GM10266 (cell line): Measurements from ENCODE around the gene HSF2.

Experiments
- DNase-seq: peaks from one replicate; pipeline ENCODE4 v3.0.0; 2012; ENCODE audit errors: extremely low spot score
- TF ChIP-seq, protein P1 (sequence below): IDR thresholded peaks from 2 replicates; pipeline ENCODE4 v1.5.1; 2012; ENCODE audit warnings: mild to moderate bottlenecking, low read depth; ENCODE audit not compliant: control insufficient read depth, insufficient read depth; ENCODE audit errors: missing control alignments

HSF2 gene

DNA sequence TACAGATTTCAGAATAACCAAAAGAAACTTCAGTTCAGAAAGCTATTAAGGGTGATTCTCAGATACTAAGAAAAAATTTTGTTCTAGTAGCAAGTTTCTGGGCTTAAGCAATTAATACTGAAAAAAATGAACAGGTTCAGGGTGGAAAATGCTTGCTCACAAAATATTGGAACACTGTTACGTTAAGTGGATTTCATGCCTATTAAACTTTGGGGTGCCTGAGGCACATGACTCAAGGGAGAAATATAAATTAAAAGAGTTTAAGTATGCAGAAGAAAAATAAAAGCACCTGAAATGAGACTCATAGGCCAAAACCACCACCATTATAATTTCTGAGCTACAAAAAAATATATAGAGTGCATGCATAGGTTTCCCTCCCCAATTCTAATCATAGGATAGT lies 32.3 kb upstream of the HSF2 start:
- TF ChIP-seq, protein P1, sequence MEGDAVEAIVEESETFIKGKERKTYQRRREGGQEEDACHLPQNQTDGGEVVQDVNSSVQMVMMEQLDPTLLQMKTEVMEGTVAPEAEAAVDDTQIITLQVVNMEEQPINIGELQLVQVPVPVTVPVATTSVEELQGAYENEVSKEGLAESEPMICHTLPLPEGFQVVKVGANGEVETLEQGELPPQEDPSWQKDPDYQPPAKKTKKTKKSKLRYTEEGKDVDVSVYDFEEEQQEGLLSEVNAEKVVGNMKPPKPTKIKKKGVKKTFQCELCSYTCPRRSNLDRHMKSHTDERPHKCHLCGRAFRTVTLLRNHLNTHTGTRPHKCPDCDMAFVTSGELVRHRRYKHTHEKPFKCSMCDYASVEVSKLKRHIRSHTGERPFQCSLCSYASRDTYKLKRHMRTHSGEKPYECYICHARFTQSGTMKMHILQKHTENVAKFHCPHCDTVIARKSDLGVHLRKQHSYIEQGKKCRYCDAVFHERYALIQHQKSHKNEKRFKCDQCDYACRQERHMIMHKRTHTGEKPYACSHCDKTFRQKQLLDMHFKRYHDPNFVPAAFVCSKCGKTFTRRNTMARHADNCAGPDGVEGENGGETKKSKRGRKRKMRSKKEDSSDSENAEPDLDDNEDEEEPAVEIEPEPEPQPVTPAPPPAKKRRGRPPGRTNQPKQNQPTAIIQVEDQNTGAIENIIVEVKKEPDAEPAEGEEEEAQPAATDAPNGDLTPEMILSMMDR, result no peak
- no peak for DNase-seq

DNA sequence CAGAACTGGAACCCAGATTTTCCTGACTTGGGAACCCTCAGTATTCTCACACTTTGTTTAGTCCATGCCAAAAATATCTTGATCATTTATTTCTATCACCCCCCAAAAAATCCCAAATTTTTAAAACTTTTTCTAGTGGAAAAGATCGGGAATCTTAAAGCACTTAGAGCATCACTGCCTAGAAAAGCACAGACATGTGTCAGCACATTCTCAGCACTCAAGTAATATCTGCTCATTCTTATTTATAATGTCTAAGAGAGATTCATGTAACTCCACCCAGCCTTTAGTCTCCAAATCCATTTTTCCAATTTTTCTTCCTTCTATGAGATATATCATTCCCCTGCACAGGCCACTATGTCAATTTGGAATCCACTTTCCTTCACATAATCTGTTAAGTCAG lies 29.9 kb upstream of the HSF2 start:
- DNase-seq, result no peak
- TF ChIP-seq, protein P1, result no peak

GRCh38 chr6:122372647-122373046 lies 26.8 kb upstream of the HSF2 start:
- DNase-seq, result no peak
- TF ChIP-seq, protein P1, result no peak

DNA sequence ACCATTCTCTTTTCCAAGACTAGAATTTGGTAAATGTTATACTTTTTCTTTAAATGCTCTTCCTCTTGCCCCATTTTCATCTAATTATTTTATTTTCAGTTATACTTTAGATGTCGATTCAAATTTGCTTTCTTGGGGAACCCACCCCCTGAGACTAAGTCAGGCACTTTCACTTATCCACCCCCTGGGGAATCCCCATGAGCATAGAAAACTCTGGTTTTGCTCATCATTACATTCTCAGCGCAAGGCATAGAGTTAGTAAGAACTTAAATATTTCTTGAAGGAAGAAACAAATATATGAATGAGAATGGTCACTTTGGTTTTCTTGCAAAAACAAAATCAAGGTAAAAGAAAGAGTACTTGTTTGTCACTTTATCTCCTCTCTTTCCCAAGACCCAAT lies 25.1 kb upstream of the HSF2 start:
- TF ChIP-seq, protein P1, result no peak
- no peak for DNase-seq

- TF ChIP-seq, protein P1, result no peak
- DNase-seq, result no peak
These were observed 23.2 kb upstream of the HSF2 start for GRCh38 chr6:122376246-122376645.

DNA sequence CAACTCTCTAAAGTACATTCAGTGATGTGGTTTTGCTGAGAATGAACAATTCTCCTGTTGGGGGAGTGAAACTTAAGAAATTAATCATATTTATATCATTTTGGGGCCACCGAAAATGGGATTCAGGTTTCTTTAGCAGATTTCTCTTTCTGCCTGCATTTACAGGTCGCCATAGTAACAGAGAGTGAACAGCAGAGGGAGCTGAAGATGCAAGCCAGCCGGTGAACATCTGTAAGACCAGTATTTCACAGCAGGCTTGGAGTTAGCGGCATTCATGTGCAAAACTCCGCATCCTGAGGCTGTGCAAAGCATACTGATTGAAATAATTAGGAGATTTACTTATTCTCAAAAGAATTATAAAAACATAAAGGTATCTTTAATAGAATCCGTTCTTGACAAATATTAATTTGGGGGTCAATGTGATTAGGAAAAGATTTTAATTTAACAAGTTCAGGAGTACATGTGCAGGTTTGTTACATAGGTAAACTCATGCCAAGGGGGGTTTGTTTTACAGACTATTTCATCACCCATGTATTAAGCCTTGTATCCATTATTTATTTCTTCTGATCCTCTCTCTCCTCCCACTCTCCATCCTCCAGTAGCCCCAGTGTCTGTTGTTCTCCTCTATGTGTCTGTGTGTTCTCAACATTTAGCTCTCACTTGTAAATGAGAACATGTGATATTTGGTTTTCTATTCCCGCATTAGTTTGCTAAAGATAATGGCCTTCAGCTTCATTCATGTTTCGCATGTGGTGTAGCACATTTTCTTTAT lies 17.8 kb upstream of the HSF2 start:
- TF ChIP-seq, protein P1, result peak; percentile 78
- peak; percentile 29 for DNase-seq

DNA sequence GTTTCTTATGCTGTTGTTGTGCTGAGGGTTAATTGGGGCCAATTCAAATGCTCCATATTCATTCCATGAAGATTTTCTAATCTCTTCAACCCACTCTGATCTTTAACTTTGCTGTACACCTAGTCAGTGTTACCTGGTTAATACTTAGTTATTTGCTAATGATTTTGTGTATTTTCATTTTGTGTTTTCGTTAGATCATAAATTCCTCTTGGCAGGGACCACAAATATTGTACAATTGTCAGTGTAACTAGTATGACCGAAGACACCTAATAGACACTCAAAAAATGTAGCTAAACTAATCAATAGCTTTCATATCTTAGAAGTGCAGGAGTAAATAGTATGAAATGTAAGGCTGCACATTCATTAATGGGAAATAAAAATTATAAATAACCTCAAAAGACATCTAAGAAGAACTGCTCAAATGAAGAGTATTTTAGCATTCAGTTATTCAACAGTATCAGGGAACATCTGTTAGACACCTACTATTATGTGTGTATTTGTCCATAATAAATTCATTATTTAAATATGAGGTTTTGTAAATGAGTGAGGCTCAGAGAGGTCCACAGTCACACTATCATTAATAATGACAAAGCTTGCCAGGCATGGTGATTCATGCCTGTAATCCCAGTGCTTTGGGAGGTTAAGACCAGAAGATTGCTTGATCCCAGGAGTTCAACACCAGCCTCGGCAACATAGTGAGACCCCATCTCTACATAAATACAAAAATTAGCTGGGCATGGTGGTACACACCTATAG lies 13.4 kb upstream of the HSF2 start:
- DNase-seq, result no peak
- TF ChIP-seq, protein P1, result no peak
